ENCODE data around the gene FBXL14.
"Not testable (repeated sequence)": the region's sequence is repeated elsewhere in the genome, so short reads cannot be mapped to it uniquely, and the experiment has no call there.

Gene FBXL14

DNA sequence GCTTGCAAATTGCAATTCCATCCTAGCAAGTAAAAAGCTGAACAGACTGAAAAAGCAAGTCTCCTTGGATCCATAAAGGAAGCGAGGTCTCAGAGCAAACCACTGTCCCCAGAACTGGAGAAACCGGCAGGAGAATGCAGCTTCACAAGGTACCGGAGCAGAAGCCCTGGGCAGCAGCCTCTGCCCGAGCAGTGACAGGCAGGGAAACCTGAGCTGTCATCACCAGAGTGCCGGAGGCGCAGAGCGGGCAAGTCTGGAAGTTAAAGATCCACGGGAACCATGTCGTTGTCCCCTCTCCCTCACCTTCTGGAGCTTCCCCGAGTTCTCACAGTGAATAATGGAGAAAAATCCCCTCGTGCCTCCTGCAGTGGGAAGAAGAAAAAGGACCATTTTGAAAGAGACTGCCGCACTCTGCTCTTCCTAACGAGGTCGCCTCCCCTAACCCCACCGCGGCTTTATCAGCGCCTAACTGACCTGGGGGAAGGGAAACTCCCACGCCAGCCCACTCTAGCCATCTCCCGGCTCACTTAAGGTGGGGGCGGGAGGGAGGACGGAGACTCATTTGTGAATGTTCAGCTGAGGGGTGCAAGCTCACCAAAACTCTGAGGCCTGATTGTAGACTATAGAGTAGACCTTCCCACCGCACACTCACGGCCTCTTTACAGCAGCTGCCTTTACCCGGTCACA, 27.8 kb downstream of the FBXL14 start:
- no peak for DNase-seq

GRCh38 chr12:1565172-1565571, 29.2 kb downstream of the FBXL14 start:
- DNase-seq: no peak

DNA sequence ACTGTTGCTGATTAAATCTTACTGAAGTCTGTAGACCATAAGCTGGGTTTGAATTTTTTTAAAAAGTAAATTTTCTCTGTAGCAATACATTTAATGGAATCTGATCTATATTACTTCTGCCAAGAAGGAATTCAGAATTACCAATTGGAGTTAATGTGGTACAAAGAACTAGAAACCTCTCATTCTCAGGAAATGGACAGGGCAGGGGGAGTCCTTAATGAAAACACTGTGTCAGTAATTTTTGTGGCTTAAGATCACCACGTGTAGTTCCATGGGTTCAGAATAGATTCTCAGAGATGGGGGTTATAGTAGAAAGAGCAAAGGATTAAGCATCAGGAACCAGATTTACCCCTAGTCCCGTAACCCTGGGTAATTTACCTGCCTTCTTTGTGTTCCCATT, 30.3 kb downstream of the FBXL14 start:
- DNase-seq: no peak

DNA sequence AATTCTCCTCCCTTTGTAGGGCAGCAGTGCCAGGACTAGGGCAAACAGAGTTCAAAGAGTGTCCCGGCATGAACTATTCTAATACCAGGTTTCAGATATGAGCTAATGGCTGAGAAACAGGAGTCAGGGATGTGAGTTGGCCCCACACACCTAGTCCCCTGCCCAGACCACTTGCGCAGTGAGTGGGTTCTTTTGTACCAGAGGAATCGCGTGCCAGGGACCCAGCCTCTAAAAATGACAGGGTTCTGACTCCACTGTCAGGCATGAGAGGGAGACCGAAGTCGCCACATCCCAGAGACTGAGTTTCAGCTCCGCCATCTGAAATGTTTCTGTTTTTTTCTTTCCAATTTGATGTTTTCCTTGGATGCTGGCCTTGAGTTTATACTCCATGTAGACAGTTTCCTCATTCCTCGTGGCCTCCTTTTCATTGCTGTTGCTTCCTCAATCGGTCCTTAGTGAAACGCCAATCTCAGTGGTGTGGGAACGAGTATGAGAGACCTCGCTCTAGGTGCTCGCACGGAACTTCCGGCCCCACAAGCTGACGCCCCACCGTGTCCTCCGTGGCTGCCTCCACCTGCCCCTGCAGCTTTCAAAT, 31.5 kb downstream of the FBXL14 start:
- no peak for DNase-seq

GRCh38 chr12:1560704-1561103, 33.7 kb downstream of the FBXL14 start:
- no peak for DNase-seq

DNA sequence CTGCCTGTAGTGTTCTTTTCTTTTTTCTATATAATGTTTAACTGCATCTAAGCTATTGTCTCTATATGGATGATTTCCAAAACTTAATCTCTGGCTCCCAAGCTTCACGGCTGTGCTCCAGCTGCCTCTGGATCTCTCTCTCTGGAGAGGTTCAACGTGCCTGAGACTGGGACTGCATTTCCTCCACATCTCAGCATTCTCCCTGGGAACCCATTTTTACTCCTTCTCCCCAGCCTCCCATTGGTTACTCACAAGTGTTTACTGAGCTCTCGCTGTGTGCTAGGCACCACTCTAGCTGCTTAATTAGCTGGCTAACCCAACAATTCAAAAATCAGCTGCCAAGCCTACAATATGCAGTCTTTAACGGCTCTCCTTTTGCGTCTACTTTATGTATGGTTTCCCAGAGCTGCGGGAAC, 34.7 kb downstream of the FBXL14 start:
- DNase-seq: no peak

DNA sequence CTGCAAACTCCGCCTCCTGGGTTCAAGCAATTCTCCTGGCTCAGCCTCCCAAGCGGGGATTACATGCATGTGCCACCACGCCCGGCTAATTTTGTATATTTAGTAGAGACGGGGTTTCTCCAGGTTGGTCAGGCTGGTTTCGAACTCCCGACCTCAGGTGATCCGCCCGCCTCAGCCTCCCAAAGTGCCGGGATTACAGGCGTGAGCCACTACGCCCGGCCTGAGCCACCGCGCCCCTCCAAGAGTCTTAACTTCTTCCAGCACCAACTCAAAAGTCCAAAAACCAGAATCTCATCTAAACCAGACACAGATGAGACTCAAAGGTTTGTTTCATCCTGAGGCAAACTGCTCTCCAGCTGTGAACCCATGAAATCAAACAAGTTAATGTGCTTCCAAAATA, 36.3 kb downstream of the FBXL14 start:
- not testable (repeated sequence) for DNase-seq

GRCh38 chr12:1553987-1554982, 40.1 kb downstream of the FBXL14 start:
- DNase-seq: no peak

DNA sequence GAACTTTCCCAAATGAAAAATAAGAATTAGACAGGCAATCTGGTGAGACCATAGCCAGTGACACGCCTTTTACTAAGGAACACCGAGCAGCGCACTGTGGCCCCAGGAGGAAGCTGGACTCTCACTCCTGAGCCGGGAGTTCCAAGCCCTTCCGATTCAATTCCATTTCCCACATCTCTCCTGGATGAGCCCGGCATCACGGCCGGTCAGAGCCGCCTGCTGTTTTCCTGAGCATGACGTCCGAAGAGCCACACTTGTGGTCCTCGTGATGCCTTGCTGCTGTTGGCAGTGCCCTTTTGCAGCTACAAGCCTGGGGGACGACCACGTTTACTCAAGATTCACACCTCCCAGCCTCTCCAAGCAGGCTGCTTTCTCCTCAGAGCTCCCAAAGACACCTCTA, 40.8 kb downstream of the FBXL14 start:
- no peak for DNase-seq

- DNase-seq: no peak
Measured at GRCh38 chr12:1552911-1553491, 41.4 kb downstream of the FBXL14 start.

GRCh38 chr12:1552171-1552570, 42.2 kb downstream of the FBXL14 start:
- no peak for DNase-seq

- no peak for DNase-seq
Measured at GRCh38 chr12:1551496-1551895, 42.9 kb downstream of the FBXL14 start.

- DNase-seq: no peak
Measured at GRCh38 chr12:1546931-1547640, 47.3 kb downstream of the FBXL14 start.

DNA sequence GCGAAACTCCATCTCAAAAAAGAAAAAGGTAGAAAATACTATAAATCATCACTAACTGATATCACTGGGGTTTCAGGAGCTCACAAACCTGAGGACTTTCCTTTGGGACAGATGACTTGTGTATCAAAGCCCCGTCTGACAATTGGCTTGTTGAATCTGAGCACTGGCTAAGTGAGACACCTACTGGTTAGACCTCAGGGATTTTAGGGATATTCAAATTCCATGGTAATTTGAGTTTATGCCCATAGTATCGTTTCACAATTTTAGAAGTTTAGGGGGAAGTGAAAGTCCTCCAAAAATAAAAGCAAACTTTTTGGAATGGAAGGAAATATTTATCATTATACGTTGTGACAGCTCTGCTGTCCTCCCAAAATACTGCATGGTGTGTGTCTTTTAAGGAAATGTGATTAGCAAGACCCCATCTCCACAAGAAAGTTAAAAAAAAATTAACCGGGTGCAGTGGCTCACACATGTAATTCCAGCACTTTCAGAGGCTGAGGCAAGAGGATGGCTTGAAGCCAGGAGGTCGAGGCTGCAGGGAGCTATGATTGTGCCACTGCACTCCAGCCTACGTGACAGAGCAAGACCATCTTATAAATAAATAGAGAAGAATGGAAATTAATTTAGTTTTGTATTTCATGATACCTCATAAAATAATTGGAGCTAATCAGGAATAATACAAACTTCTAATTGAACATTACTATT, 49.2 kb downstream of the FBXL14 start:
- peak; percentile 47 to 74 for DNase-seq

- no peak for DNase-seq
Measured at GRCh38 chr12:1542599-1542998, 51.8 kb downstream of the FBXL14 start.

DNA sequence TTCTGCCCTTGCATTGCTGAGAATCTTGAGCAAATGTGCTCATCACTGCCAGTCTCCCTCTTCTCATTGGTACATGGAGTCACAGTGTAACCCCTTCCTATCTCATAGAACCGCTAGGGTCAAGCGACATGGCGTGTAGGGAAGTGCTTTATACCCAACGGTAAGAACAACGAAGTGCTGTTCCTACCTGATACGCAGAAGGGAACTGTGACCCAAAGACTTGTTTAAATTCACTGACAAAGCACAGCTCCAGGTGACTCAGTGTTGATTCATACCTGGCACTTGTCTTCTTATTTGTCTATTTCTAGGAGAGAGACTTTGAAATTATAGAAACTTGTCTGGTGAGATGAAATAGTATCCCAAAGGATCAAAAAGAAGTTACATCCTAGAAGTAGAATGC, 53.7 kb downstream of the FBXL14 start:
- DNase-seq: no peak

GRCh38 chr12:1539135-1539534, 55.2 kb downstream of the FBXL14 start:
- DNase-seq: no peak

GRCh38 chr12:1536817-1537216, 57.6 kb downstream of the FBXL14 start:
- DNase-seq: no peak

GRCh38 chr12:1534748-1535147, 59.6 kb downstream of the FBXL14 start:
- no peak for DNase-seq

- DNase-seq: no peak
Measured at GRCh38 chr12:1533602-1534304, 60.6 kb downstream of the FBXL14 start.

- peak in 1 of 2 donors; percentile 9 for DNase-seq
Measured at GRCh38 chr12:1533205-1533601, 61.2 kb downstream of the FBXL14 start.
